ENCODE results near the gene LPIN1.
"Not testable (repeated sequence)": the region's sequence is repeated elsewhere in the genome, so short reads cannot be mapped to it uniquely, and the experiment has no call there.

LPIN1 gene

DNA sequence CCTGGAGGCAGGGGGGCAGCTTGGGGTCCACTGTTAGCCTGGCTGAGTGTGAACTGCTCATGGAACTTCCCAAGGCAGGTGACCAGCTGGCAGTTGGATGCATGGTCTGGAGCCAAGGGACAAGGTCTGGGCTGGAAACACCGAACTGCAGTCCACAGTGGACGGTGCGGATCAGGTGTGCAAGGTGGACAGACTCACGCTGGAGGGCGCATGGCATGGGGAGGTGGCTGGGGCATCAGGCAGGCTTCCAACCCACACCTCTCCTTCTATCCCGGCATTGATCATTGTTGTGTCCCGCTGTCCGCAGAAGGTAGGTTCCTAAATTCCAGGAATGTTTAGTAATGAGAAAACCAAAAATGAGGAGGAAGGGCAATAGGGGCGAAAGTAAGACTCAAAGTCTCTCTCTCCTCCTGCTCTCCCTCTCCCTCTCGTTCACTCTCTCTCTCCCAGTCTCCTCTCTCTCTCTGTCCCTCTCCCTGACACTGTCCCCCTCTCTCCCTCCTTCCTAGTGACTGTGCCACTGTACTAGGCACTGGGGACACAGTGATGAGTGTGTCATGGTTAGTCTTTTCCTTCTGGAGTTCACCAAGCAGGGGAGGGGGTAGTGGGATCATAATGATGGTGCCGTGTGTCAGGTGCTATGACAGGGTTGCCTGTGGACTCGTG, 30.3 kb upstream of the LPIN1 start:
- DNase-seq (ENCODE audit: low spot score): no peak

DNA sequence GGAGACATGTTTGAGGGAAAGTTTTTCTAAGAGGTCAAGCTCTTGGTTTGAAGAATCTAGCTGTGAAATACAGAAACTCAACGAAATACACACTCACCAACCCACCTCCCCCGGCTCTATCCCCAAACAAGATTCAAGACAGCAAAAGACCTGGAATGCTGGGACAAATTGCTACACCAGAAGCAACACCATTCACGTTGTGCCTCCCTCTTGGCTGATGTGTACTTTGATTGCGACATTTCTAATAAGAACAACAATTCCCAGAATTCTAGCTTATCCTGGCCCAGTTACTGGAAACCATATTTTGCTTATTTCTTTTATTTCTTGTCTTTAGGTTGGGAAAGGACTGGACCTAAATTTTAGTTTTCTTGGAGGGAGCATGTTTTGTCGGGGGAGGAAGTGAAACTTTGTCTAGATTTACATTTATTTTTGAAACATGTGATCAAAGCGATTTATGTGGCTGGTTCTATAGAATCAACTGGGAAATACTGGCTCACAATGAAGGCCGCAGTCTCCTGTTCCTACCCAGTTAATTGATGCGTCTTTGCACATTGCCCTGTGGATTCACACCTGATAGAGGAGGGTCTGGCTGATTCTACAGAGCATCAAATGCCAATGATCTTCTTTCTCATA, 29.6 kb upstream of the LPIN1 start:
- no peak for DNase-seq (ENCODE audit: low spot score)

DNA sequence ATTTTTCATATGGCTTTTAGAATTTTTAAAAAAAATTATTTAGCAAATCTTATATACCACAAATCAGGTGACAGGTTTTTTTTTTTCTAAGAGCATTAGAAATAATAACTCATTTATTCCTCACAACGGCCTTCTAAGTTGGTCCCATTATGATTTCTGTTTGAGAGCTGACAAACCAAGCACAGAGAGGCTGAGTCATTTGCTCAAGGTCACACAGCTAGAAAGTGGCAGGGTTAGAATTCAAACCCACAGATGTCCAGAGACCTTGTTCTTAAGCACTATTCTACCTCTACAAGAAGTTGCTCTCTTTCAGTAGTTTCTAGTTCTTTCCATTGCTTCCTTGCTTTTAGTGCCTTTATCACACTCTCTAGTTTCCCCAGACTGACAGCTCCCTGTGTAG, 28.8 kb upstream of the LPIN1 start:
- no peak for DNase-seq (ENCODE audit: low spot score)

DNA sequence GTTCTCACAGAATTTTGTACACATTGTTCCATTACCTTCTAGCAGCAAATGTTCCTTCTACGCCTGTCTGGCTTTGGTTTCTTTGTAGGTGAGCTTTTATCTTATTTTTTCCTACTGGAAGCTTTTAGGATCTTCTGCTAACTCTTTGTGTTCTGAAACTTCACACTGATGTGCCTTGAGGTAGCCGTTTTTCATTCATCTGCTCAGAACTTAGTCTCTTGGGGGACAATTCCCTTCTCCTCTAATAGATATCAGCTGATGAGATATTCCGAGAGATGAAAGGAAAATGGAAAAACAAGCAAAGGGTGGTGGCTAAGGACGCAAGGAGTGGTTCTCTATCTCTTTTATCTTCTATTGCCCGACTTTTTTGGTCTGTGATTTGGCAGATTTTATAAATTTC, 27.8 kb upstream of the LPIN1 start:
- no peak for DNase-seq (ENCODE audit: low spot score)

DNA sequence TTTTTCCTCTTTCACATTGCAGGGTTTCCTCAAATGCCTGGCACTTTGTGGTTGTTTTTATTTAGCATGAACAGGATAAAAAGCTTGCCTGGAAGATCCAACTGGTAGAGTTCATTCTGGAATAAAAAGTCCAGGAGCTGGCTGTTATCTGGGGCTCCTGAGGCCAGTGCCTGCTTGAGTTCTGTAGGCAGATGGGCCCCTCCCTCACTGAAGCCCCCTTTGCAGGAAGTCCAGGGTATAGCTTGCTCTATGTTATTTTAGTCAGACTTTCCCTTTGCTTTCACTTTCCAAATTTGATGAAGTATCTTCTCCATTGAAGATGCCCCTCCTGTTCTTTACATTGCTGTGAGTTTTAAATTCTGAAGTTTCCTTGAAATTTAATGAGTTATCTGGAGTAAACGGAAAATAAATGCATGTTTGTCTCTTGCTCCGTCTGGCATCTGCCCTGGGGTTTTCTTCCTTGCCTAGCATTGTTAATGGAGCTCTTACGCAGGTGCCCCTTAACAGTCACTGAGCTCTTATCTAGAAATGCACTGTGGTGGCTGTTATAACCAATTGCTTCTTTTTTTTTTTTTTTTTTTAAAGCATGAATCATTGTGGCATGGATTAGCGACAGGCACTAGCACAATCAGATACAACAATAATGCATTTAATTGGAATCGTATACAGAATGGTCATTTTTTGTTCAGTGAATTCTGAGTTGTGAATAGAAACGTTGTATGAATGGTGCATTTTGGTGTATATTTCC, 27.0 kb upstream of the LPIN1 start:
- peak; percentile 9 for DNase-seq (ENCODE audit: low spot score)

DNA sequence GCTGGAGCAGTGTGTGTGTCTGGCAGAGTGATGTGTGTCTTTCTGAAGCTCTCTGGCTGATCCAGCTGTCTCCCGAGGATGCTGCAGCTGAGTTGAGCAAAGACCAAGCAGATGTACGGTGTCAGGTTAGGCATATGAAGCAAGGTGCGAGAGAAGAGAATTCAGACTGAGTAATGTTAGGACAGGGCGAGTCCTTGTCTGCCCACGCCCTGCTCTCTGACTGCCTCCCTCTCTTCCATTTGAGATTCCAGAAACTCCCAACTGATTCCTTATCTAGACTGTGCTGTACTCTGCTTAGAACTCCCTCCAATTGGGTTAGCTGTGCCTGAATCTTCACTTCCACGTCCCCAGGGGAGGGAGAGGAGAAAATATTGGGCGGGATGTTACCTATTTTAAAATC, 25.7 kb upstream of the LPIN1 start:
- no peak for DNase-seq (ENCODE audit: low spot score)

DNA sequence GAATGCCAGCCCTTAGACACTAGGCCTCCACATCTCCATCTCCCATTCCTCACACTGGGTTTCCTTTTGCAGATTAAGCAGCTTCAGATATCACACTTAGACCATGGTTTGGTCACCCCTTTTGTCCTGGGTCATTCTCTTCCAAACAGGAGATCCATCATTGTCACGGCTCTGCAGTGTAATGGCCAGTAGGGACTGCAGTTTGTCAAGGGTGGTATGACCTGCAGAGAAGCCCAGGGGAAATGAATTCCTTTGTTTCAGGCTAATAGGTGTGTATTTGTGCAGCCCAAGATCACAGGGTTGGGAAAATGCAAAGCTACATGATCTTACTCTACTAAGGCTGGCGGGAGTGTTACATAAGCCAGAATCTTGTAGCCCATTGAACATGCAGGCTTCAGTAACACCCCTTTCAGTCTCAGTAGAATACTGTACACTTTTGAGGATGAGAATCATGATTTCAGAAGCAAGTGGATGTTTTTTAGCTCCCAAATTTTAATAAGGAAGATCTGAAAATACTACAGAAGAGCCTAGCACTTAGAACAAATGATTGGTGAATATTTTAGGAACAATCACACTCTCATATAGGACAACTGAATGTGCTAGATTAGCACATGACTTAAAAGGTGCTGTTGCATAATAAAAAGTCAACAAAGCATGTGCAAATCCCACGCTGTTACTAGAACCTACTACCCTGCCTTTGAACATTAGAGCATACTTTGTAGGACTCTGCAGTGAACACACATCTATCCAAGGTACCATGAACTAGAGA, 24.0 kb upstream of the LPIN1 start:
- DNase-seq (ENCODE audit: low spot score): no peak

DNA sequence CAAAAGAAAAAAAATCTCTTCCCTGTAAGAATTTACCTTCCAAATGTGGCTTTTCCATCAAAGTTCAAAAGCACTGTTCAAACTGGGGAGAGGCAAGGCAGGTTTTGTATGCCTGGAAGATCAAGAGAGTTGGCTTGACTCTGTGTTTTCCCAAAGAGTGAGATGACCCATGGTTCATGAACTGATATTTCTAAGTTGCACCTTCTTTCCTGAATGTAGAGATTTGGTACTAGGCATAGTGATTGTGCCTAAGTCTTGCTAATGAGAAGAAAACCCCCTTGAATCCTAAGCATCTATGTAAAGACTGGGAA, 23.4 kb upstream of the LPIN1 start:
- no peak for DNase-seq (ENCODE audit: low spot score)

DNA sequence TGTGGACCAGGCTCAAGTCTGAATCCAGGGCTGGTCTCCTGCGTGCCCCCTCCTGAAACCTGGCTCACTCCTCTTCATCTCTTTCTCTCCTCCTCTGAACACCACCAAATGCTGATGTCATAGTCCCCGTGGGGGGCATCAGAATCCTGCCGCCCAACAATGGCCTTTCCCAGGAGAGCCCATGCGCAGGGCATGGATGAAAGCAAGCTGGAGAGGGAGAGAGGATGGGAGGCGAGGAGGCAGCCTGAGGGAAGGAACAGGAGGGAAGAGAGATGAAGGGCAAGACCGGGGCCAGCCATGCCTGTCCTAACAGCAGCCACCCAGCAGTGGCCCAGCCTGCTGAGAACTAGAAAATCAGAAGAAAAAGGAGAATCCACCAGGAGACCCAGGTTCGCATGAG, 22.3 kb upstream of the LPIN1 start:
- no peak for DNase-seq (ENCODE audit: low spot score)

DNA sequence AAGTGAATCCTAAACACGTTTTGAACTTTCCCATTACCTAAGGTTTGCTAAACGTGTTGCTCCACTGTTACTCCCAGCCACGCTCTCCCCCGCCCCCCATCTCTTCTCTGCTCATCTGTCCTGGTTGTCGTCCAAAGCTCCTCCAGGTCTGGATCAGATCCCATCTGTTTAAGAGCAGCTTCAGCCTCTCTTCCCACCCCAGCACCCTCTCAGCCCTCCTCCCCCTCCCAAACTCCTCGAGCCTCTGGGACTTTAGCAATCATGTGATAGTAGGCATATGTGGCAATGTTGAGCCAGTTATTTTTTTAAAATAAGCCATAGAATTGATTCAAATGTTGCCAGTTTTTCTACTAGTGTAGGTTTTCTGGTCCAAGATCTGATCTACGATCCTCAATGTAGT, 20.0 kb upstream of the LPIN1 start:
- DNase-seq (ENCODE audit: low spot score): no peak

DNA sequence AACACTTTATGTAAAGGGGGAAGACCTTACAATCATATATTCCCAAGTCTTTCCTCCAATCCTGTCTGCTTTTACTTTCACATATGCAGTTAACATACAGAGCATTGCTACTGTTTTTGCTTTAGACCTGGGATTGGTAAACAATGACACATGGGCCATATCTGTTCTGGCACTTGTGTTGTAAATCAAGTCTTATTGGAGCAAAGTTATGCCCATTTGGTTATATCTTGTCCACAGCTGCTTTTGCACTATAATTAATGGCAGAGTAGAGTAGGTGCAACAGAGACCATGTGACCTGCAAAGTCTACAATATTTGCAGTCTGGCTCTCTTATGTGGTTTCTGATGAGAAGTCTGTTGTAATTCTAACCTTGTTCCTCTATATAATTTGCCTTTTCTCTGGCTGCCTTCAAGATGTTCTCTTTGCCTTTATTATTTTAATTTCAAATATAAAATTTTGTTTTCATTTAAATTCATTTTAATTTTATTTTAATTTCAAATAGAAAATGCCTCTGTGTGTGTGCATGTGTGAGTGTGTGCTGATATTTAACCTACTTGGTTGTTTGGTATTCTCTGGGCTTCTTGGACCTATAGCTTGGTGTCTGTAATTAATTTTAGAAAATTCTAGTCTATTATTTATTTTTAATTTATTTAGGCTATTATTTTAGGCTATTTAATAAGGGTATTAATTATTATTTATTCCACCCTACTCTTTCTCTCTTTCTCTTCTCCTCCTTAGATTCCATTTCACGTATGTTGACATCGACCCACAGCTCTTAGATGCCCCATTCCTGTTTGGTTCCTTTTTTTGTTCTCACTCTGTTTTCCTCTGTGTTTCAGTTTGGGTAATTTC, 16.8 kb upstream of the LPIN1 start:
- DNase-seq (ENCODE audit: low spot score): no peak

DNA sequence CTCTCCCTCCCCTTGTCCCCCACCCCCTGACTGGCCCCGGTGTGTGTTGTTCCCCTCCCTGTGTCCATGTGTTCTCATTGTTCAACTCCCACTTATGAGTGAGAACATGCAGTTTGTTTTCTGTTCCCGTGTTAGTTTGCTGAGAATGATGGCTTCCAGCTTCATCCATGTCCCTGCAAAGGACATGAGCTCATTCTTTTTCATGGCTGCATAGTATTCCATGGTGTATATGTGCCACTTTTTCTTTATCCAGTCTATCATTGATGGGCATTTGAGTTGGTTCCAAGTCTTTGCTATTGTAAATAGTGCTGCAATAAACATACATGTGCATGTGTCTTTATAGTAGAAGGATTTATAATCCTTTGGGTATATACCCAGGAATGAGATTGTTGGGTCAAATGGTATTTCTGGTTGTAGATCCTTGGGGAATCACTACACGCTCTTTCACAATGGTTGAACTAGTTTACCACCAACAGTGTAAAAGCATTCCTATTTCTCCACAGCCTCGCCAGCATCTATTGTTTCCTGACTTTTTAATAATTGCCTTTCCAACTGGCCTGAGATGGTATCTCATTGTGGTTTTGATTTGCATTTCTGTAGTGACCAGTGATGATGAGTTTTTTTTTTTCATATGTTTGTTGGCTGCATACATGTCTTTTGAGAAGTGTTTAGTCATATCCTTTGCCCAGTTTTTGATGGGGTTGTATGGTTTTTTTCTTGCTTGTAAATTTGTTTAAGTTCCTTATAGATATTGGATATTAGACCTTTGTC, 15.0 kb upstream of the LPIN1 start:
- DNase-seq (ENCODE audit: low spot score): not testable (repeated sequence)

DNA sequence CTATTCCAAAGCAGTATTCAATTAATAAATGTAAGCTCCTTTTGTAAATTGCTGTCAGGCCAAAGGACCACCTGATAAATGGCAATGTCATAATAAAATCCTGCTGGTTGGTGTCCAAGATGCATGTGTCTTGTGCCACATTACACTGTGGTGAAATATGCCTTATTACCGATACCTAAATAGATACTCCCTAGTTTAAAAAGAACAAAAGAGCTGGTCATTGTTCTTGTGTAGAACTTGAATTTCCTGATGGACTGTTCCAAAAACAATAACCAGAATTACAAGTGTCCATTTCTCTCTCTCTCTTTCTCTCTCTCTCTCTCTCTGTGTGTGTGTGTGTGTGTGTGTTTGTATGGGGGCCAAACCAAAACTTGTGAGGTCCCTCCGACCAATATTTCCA, 13.8 kb upstream of the LPIN1 start:
- DNase-seq (ENCODE audit: low spot score): no peak

DNA sequence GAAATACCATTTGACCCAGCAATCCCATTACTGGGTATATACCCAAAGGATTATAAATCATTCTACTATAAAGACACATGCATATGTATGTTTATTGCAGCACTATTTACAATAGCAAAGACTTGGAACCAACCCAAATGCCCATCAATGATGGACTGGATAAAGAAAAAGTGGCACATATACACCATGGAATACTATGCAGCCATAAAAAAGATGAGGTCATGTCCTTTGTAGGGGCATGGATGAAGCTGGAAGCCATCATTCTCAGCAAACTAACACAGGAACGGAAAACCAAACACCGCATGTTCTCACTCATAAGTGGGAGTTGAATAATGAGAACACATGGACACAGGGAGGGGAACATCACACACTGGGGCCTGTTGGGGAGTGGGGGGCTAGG, 8.6 kb upstream of the LPIN1 start:
- DNase-seq (ENCODE audit: low spot score): not testable (repeated sequence)

DNA sequence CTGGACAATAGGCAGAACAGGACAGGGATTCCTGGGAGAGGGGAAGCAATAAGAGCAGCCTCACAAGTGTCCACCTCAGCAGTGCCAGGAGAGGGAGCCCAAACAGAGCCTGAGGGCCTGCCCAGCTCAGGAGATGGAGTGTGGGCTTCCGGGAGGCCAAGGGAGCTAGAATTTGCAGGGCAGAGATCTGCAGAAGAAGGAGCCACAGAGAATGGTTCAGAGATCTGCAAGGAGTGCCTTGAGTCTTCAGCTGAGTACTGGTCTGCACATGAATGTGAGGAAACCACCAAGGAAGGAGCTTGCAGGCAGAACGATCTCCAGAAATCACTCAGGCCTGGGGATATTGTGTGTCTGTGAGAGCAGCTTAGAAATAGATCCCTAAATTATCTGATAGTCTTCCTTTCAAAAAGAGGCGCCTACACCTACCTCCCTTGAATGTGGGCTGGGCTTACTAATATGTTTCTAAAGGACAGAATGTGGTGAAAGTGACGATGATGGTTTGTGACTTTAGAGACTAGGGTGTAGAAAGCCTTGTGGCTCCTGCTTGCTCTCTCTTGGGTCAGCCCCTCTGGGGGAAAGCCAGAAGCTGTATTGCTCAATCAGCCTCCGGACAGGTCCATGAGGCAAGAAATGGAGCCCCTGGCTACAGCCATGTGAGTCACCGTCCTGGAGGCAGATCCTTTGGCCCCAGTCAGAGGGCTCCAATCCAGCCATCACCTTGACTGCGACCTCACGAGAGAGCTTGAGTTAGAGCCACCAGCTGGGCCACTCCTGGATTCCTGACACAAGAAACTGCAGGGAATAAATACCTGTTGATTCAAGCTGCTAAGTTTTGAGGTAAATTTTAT, 7.6 kb upstream of the LPIN1 start:
- no peak for DNase-seq (ENCODE audit: low spot score)

DNA sequence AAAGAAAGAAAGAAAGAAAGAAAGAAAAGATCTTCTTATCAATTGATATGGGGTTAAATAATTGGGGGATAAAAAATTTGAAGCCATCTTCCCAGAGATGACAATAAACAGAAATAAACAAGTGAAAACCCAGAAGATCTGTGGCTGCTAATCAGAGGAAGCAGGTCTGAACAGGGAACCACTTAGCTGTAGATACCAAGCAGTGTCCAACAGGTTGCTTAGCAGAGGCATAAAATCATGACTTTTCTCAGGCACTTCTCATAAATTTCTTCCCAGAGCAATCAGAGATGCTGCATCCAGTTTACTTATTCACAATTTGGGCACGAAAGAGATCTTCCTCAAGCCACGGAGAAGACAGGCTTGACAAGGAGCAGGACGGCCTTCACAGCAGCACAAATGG, 5.7 kb upstream of the LPIN1 start:
- no peak for DNase-seq (ENCODE audit: low spot score)

DNA sequence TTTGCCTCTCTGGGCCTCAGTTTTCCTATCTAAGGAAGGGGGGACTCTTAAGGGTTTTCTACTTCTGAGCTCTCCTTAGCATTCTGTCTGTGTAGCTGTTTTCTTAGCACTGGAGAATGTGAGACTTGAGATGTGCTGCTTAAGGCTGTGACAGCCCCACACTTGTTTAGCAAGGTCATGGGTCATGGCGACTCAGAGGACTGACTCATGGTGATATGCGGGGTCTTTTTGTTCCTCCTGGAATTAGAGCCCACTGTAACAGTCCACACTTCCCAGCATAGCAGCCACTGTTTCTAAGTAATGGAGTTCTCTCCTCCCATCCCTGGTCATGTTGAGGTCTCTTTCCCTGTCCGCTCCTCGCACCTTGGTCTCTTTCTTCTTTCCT, 4.1 kb upstream of the LPIN1 start:
- DNase-seq (ENCODE audit: low spot score): no peak

DNA sequence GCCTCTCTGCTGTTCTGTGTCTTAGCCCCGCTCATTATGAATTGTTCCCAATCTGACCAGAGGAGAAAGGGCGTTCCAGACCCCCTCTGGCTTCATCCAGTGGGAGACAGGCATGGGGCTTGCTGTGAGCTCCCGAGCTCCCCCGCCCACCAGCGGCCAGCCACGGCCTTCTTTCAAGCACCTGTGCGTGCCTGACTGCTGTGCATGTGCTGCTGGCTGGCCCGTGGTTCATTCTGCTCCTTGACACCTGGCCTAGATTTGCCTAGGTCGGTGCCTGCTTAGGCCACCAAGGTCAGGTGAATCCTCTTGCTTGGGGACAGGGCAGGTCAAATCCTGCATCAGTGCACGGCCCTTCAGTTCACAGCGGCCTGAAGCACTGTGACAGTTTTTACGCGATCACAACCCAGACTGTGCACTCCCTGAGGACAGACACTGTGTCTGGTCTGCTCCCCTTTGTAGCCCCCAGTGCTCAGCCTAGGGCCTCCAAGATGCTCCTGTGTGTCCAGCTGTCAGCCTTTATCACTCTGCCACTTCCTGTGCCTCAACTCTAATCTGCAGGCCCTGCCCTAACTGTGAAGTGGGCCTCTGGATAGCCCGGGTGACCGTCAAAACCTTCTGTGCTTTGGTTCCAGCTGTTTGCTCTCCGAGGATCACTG, 3.6 kb upstream of the LPIN1 start:
- no peak for DNase-seq (ENCODE audit: low spot score)

DNA sequence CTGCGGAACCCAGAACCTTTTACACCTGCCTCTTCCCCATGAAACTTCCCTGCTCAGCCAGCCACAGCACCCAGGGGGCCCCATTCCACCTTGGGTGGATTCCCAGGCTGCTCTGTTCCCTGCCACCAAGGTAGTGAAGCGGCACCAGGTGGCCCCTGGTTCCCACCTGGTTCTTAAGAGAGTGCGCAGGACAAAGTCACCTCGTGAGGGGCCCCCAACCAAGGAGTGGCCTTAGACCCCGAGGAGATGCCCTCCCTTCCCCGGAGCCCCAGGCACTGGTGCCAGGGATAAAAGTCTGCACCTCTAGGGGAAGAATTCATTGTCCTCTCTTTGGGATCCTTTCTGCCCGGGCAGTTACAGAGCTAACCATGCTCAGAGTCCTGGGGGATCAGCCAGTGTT, 3.1 kb upstream of the LPIN1 start:
- no peak for DNase-seq (ENCODE audit: low spot score)
